GM23338 (cell line): ENCODE data around the gene PTGDR2. TPM values are rescaled to one million over a fixed set of nuclear protein-coding genes. Genes with fewer than 3 reads are reported as not detected.

Source experiments
- ATAC-seq: fragments of 200-7000 bp; cut with Tn5 transposase; 3 replicates; pipeline ENCODE4 v1.9.1; 2020
- DNase-seq: peaks from one replicate; pipeline ENCODE4 v3.0.0-alpha.2; 2015; ENCODE audit warnings: low spot score
- H2AFZ ChIP-seq: fragments of 200-600 bp; sonication (generic); 2 replicates; pipeline ENCODE4 v1.8.0; 2016; ENCODE audit warnings: antibody characterized with exemption, mild to moderate bottlenecking, moderate library complexity
- H3F3A ChIP-seq: fragments of 200-600 bp; sonication (generic); replicated peaks from 2 replicates; pipeline ENCODE4 v1.8.0; 2017; ENCODE audit warnings: antibody characterized with exemption, mixed run types, low read depth
- H3K27ac ChIP-seq: fragments of 200-600 bp; sonication (generic); 2 replicates; pipeline ENCODE4 v1.6.1; 2016; ENCODE audit warnings: low read depth
- H3K27me3 ChIP-seq: fragments of 200-600 bp; sonication (generic); 2 replicates; pipeline ENCODE4 v1.8.0; 2016; ENCODE audit warnings: mild to moderate bottlenecking, mixed run types, moderate library complexity; ENCODE audit not compliant: insufficient read depth
- H3K36me3 ChIP-seq: fragments of 200-600 bp; sonication (generic); 2 replicates; pipeline ENCODE4 v1.8.0; 2016; ENCODE audit warnings: mild to moderate bottlenecking; ENCODE audit not compliant: insufficient read depth
- H3K4me1 ChIP-seq: fragments of 200-600 bp; sonication (generic); 2 replicates; pipeline ENCODE4 v1.8.0; 2016; ENCODE audit warnings: mild to moderate bottlenecking, moderate library complexity; ENCODE audit not compliant: insufficient read depth
- H3K4me2 ChIP-seq: fragments of 200-600 bp; sonication (generic); 2 replicates; pipeline ENCODE4 v1.7.1; 2017; ENCODE audit warnings: mixed run types
- H3K4me3 ChIP-seq: fragments of 200-600 bp; sonication (generic); 2 replicates; pipeline ENCODE4 v1.6.1; 2016; ENCODE audit warnings: mixed run types
- H3K79me2 ChIP-seq: fragments of 200-600 bp; sonication (generic); replicated peaks from 2 replicates; pipeline ENCODE4 v1.8.0; 2017; ENCODE audit warnings: mild to moderate bottlenecking; ENCODE audit not compliant: insufficient read depth
- H3K9me2 ChIP-seq: fragments of 200-600 bp; sonication (generic); 2 replicates; pipeline ENCODE4 v1.8.0; 2017; ENCODE audit not compliant: insufficient read depth
- H4K20me1 ChIP-seq: fragments of 200-600 bp; sonication (generic); replicated peaks from 2 replicates; pipeline ENCODE4 v1.8.0; 2017; ENCODE audit warnings: mild to moderate bottlenecking; ENCODE audit not compliant: insufficient read depth
- H3K27ac Mint-ChIP-seq: 2 replicates; pipeline ENCODE4 v1.8.0; 2020; ENCODE audit warnings: inconsistent platforms, mild to moderate bottlenecking, moderate library complexity, mixed read lengths
- H3K27me3 Mint-ChIP-seq: 3 replicates; pipeline ENCODE4 v1.8.0; 2022; ENCODE audit warnings: low read depth, mild to moderate bottlenecking, moderate library complexity, mixed read lengths, inconsistent platforms; ENCODE audit not compliant: insufficient read depth, poor library complexity
- H3K36me3 Mint-ChIP-seq: 3 replicates; pipeline ENCODE4 v1.8.0; 2021; ENCODE audit warnings: low read depth, mild to moderate bottlenecking, inconsistent platforms, moderate library complexity, mixed read lengths
- H3K4me1 Mint-ChIP-seq: 3 replicates; pipeline ENCODE4 v1.8.0; 2020; ENCODE audit warnings: mild to moderate bottlenecking, inconsistent platforms, mixed read lengths
- H3K4me3 Mint-ChIP-seq: 3 replicates; pipeline ENCODE4 v1.8.0; 2021; ENCODE audit warnings: moderate library complexity, mild to moderate bottlenecking, inconsistent platforms, mixed read lengths
- H3K9me3 Mint-ChIP-seq: 3 replicates; pipeline ENCODE4 v1.8.0; 2020; ENCODE audit warnings: moderate library complexity, mild to moderate bottlenecking, inconsistent platforms, mixed read lengths
- CREB1 ChIP-seq: fragments of 250-450 bp; sonication (Bioruptor Pico); IDR thresholded peaks from 2 replicates; pipeline ENCODE4 v1.5.0; 2020; ENCODE audit warnings: low read depth, mild to moderate bottlenecking, moderate library complexity
- CTCF ChIP-seq, 2 experiments: fragments of 200-600 bp in 1 of 2; sonication (generic) in 1 of 2; conservative IDR thresholded peaks; 2 replicates each; pipeline versions ENCODE4 v1.5.1 to v1.6.1; 2016 to 2017; ENCODE audit warnings: antibody characterized with exemption in 2 of 2, low read depth in 2 of 2, mild to moderate bottlenecking in 2 of 2, moderate library complexity in 1 of 2
- ETS1 ChIP-seq: IDR thresholded peaks from 2 replicates; pipeline ENCODE4 v1.6.1; 2016; ENCODE audit warnings: antibody characterized with exemption
- EZH2phosphoT487 ChIP-seq: fragments of 200-600 bp; sonication (generic); IDR thresholded peaks from one replicate; pipeline ENCODE4 v1.8.1; 2018; ENCODE audit warnings: antibody characterized with exemption; ENCODE audit not compliant: unreplicated experiment
- NANOG ChIP-seq: IDR thresholded peaks from 2 replicates; pipeline ENCODE4 v1.6.1; 2016; ENCODE audit warnings: antibody characterized with exemption, borderline replicate concordance
- REST ChIP-seq: IDR thresholded peaks from one replicate; pipeline ENCODE4 v1.6.1; 2018; ENCODE audit warnings: antibody characterized with exemption; ENCODE audit not compliant: unreplicated experiment
- STAT1 ChIP-seq: IDR thresholded peaks from one replicate; pipeline ENCODE4 v1.6.1; 2016; ENCODE audit warnings: antibody characterized with exemption; ENCODE audit not compliant: unreplicated experiment
- ZNF331 ChIP-seq: fragments of 250-450 bp; sonication (Bioruptor Pico); IDR thresholded peaks from 2 replicates; pipeline ENCODE4 v1.5.0; 2020; ENCODE audit warnings: low read depth, mild to moderate bottlenecking, moderate library complexity
- ZNF462 ChIP-seq: fragments of 250-450 bp; sonication (Bioruptor Pico); IDR thresholded peaks from 2 replicates; pipeline ENCODE4 v1.5.0; 2020; ENCODE audit warnings: mild to moderate bottlenecking, moderate library complexity
- polyA plus RNA-seq: library from polyadenylated mRNA; unstranded; fragments of >200 nt; fragmentation: Nextera tagmentation; extraction: Ambion mirVana; gene quantifications from 2 replicates; pipeline ENCODE4 v1.2.1, GENCODE V29; 2016
- total RNA-seq: library from RNA; depleted of rRNA; stranded (reverse); fragments of >200 nt; shearing (Covaris generic); gene quantifications from 2 replicates; pipeline ENCODE4 v1.2.3, GENCODE V29; 2014

Gene PTGDR2
- total and polyA plus RNA-seq, 2 experiments from 2014 or later: 0.24 to 0.73 TPM

- Histone ChIP-seq H3K36me3 (no peaks in the 10 kb centered on the region), H3K79me2 (peaks cover 49% of the 10 kb centered on the region), H3F3A (no peaks in the 10 kb centered on the region), H3K4me3 (peak overlapping the region; percentile 93), H3K27ac (no peak overlapping the region), H3K4me2 (peak overlapping the region; percentile 96), H2AFZ (no peak overlapping the region), H3K4me1 (peaks cover 18% of the 10 kb centered on the region), H3K9me2 (0 out of 2 replicates have a peak, but pooled peaks cover 4% of the 10 kb centered on the region), H4K20me1 (peaks cover 21% of the 10 kb centered on the region), H3K27me3 (no peaks in the 10 kb centered on the region)
- ATAC-seq (no peak), DNase-seq (no peak)
- Mint-ChIP-seq H3K27me3 (peaks cover 29% of the 10 kb centered on the region), H3K9me3 (no peaks in the 10 kb centered on the region; the same call in 1 of the 3 replicates), H3K4me1 (peaks cover 36% of the 10 kb centered on the region), H3K4me3 (peak overlapping the region; percentile 93), H3K36me3 (peaks cover 31% of the 10 kb centered on the region), H3K27ac (peak overlapping the region; percentile 21; the same call in 1 of the 2 replicates)
- no peak for TF ChIP-seq NANOG
- no peak for TF ChIP-seq ZNF462 (CRISPR knock-in tag)
- TF ChIP-seq ZNF331 (CRISPR knock-in tag): no peak
- no peak for TF ChIP-seq STAT1
- TF ChIP-seq REST: no peak
- TF ChIP-seq CTCF (conservative IDR thresholded peaks at IDR 0.05; ENCODE audit: low read depth in 2 of 2): no peak
- no peak for TF ChIP-seq ETS1
- TF ChIP-seq EZH2phosphoT487: no peak
- TF ChIP-seq CREB1: no peak
Measured at GRCh38 chr11:60844045-60844869, 11.5 kb downstream of the PTGDR2 start.
